H1 (cell line): ENCODE measurements around the gene TMEM229B. TPM values are rescaled to one million over a fixed set of nuclear protein-coding genes. Genes with fewer than 3 reads are reported as not detected.

Experiments
- EP300 ChIP-seq, 2 experiments: IDR thresholded peaks; 1 replicate in 1 of 2; 2 replicates in 1 of 2; pipeline ENCODE4 v1.6.1; 2011 to 2012; ENCODE audit warnings: low read depth in 2 of 2, low read length in 2 of 2, mild to moderate bottlenecking in 2 of 2, borderline replicate concordance in 1 of 2, inconsistent platforms in 1 of 2, moderate library complexity in 1 of 2
- KDM5A ChIP-seq: fragments of 200-600 bp; IDR thresholded peaks from 2 replicates; pipeline ENCODE4 v1.7.1; 2012; ENCODE audit warnings: mild to moderate bottlenecking, low read length, inconsistent platforms, mixed read lengths
- RAD21 ChIP-seq, 2 experiments: IDR thresholded peaks in 1 of 2; conservative IDR thresholded peaks in 1 of 2; 2 replicates each; pipeline ENCODE4 v1.6.1; 2011; ENCODE audit warnings: low read depth in 2 of 2, low read length in 2 of 2, improper control_type of control experiment in 1 of 2, inconsistent platforms in 1 of 2, mild to moderate bottlenecking in 1 of 2, moderate library complexity in 1 of 2
- TEAD4 ChIP-seq: IDR thresholded peaks from 2 replicates; pipeline ENCODE4 v1.6.1; 2012; ENCODE audit warnings: low read depth, low read length, inconsistent platforms, mixed read lengths
- polyA plus RNA-seq, 7 experiments: library from polyadenylated mRNA; depleted of rRNA in 3 of 7; stranded (reverse) in 5 of 7; unstranded in 2 of 7; fragments of >200 nt in 5 of 7; fragments of 200-250 nt in 2 of 7; gene quantifications; 1 replicate in 5 of 7; 2 replicates in 1 of 7; 4 replicates in 1 of 7; pipeline versions ENCODE4 v1.2.1 to v1.2.3, GENCODE V29; 2011 to 2013; ENCODE audit warnings: missing spikeins in 2 of 7, mixed read lengths in 2 of 7
- total RNA-seq: library from RNA; stranded (reverse); fragmentation: NEBNext Ultra II Directional; extraction: Animal tissue kit (Norgen Biotek cat#: 25700); gene quantifications from 2 replicates; pipeline ENCODE4 v1.2.1, GENCODE V29; 2021

TMEM229B gene
- total and polyA plus RNA-seq, 2 of the 8 experiments (the other 6 are each of a cell fraction or from before 2014, with no cell fraction given): 0.73 to 0.85 TPM

DNA sequence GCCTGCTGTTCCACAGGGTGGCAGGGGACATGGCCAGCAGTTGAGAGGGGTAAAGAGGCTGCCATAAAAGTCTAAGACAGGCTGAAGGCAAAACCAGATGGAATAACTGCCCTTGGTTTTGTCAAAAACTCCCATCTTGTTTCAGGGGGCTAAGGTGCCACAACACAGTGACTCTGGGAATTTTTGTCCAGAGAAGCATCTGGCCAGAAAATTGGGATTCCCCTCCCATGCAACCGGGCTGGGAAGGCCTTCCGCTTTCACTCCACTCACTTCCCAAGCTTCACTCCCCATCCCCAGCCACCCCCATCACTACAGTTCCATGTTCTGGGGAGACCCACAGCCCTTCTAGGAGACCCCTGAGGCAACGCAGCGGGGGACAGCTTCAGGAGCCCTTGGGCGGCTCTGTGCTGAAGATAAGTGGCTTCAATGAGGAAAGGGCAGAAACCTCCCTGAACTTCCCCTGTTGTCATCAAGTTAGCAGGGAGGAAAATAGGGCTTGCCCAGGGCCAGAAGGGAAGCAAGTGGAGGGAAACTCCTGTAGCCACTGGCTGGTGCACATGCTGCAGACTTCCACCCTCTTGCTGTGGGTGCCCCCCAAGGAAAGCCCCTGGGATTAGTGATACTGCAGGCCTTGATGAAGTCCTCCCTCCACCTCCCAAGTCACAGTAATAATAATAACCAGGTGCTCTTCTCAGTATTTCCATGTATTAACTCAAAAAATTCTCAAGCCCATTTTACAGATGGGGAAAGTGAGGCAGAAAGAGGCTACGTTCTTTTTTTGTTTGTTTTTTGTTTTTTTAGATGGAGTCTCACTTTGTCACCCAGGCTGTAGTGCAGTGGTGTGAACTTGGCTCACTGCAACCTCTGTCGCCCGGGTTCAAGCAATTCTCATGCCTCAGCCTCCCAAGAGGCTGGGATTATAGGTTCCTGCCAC, 6.0 kb downstream of the TMEM229B start (continued):
- TF ChIP-seq RAD21 (IDR thresholded peaks at IDR 0.05 in 1 of 2, conservative IDR thresholded peaks at IDR 0.05 in 1 of 2; ENCODE audit: low read depth in 2 of 2, low read length in 2 of 2) (no peak), KDM5A (no peak), EP300 (IDR thresholded peaks at IDR 0.05; ENCODE audit: borderline replicate concordance in 1 of 2, low read depth in 2 of 2, low read length in 2 of 2) (no peak), TEAD4 (no peak)
